OCI-LY1 (cell line): ENCODE measurements around the gene RALGAPB.
"Not testable (repeated sequence)": the region's sequence is repeated elsewhere in the genome, so short reads cannot be mapped to it uniquely, and the experiment has no call there.

Experiments used
- H2AFZ ChIP-seq: fragments of 200-600 bp; sonication (generic), shearing (Covaris generic); 2 replicates; pipeline ENCODE4 v1.6.0; 2014; ENCODE audit warnings: antibody characterized with exemption, mild to moderate bottlenecking, low read length
- H3F3A ChIP-seq: fragments of 200-600 bp; sonication (generic), shearing (Covaris generic); 2 replicates; pipeline ENCODE4 v1.6.0; 2014; ENCODE audit warnings: mild to moderate bottlenecking, antibody characterized with exemption, low read length, moderate library complexity; ENCODE audit not compliant: insufficient read depth
- H3K27ac ChIP-seq: fragments of 200-600 bp; sonication (generic); 2 replicates; pipeline ENCODE4 v1.5.1; 2014; ENCODE audit warnings: low read length, mixed run types, mild to moderate bottlenecking, low read depth; ENCODE audit not compliant: poor library complexity, severe bottlenecking
- H3K27me3 ChIP-seq: fragments of 200-600 bp; sonication (generic); 2 replicates; pipeline ENCODE4 v1.6.0; 2014; ENCODE audit warnings: antibody characterized with exemption, mild to moderate bottlenecking, low read length, moderate library complexity; ENCODE audit not compliant: insufficient read depth
- H3K36me3 ChIP-seq: fragments of 200-600 bp; sonication (generic); 2 replicates; pipeline ENCODE4 v1.6.1; 2014; ENCODE audit warnings: mild to moderate bottlenecking, antibody characterized with exemption, low read length, moderate library complexity, mixed read lengths; ENCODE audit not compliant: insufficient read depth
- H3K4me1 ChIP-seq: fragments of 200-600 bp; sonication (generic); 2 replicates; pipeline ENCODE4 v1.5.1; 2014; ENCODE audit warnings: mild to moderate bottlenecking, low read length, moderate library complexity; ENCODE audit not compliant: insufficient read depth, severe bottlenecking
- H3K4me2 ChIP-seq: fragments of 200-600 bp; sonication (generic), shearing (Covaris generic); 2 replicates; pipeline ENCODE4 v1.6.1; 2014; ENCODE audit warnings: low read length
- H3K4me3 ChIP-seq: fragments of 200-600 bp; sonication (generic); 2 replicates; pipeline ENCODE4 v1.5.1; 2014; ENCODE audit warnings: low read length, low read depth, mild to moderate bottlenecking, mixed read lengths; ENCODE audit not compliant: poor library complexity, severe bottlenecking
- H3K79me2 ChIP-seq: fragments of 200-600 bp; shearing (Covaris generic); 2 replicates; pipeline ENCODE4 v1.6.1; 2016; ENCODE audit warnings: mixed run types, low read length, mixed read lengths; ENCODE audit not compliant: insufficient read depth
- H3K9ac ChIP-seq: fragments of 200-600 bp; sonication (generic), shearing (Covaris generic); 2 replicates; pipeline ENCODE4 v1.6.1; 2014; ENCODE audit warnings: mild to moderate bottlenecking, low read length, mixed read lengths
- H3K9me2 ChIP-seq: fragments of 200-600 bp; sonication (generic), shearing (Covaris generic); 2 replicates; pipeline ENCODE4 v1.6.1; 2014; ENCODE audit warnings: low read depth, mild to moderate bottlenecking, low read length, mixed read lengths
- H3K9me3 ChIP-seq: fragments of 200-600 bp; shearing (Covaris generic); 2 replicates; pipeline ENCODE4 v1.6.1; 2014; ENCODE audit warnings: low read length, mixed read lengths
- H4K20me1 ChIP-seq: fragments of 200-600 bp; sonication (generic), shearing (Covaris generic); 2 replicates; pipeline ENCODE4 v1.6.0; 2016; ENCODE audit warnings: mild to moderate bottlenecking, low read length; ENCODE audit not compliant: insufficient read depth
- CTCF ChIP-seq: fragments of 200-600 bp; sonication (generic), shearing (Covaris generic); IDR thresholded peaks from 2 replicates; pipeline ENCODE4 v1.5.1; 2017; ENCODE audit warnings: mild to moderate bottlenecking, antibody characterized with exemption, low read length, moderate library complexity, mixed read lengths
- EZH2 ChIP-seq: fragments of 200-600 bp; sonication (generic), shearing (Covaris generic); IDR thresholded peaks from 2 replicates; pipeline ENCODE4 v1.8.0; 2017; ENCODE audit warnings: borderline replicate concordance, mixed run types, mild to moderate bottlenecking, antibody characterized with exemption, low read length, moderate library complexity, mixed read lengths

RALGAPB gene

GRCh38 chr20:38435555-38435939, 37.1 kb upstream of the RALGAPB start:
- no peaks in the 10 kb centered on the region for H3K9me2 ChIP-seq
- no peak overlapping the region for H3K4me2 ChIP-seq
- peak overlapping the region; percentile 96 for H3K4me3 ChIP-seq
- peaks cover 31% of the 10 kb centered on the region for H3K4me1 ChIP-seq
- no peak overlapping the region for H3K9ac ChIP-seq
- H3K27ac ChIP-seq: no peak overlapping the region
- H3K79me2 ChIP-seq: peaks cover 44% of the 10 kb centered on the region
- H3K36me3 ChIP-seq: peaks cover 44% of the 10 kb centered on the region
- TF ChIP-seq CTCF (no peak), EZH2 (no peak)
- peak overlapping the region; percentile 13; the same call in 1 of the 2 replicates for H2AFZ ChIP-seq
- H3K9me3 ChIP-seq: no peaks in the 10 kb centered on the region
- no peaks in the 10 kb centered on the region for H3F3A ChIP-seq
- no peaks in the 10 kb centered on the region; the same call in 1 of the 2 replicates for H3K27me3 ChIP-seq
- H4K20me1 ChIP-seq: peaks cover 4% of the 10 kb centered on the region; the same call in 1 of the 2 replicates

DNA sequence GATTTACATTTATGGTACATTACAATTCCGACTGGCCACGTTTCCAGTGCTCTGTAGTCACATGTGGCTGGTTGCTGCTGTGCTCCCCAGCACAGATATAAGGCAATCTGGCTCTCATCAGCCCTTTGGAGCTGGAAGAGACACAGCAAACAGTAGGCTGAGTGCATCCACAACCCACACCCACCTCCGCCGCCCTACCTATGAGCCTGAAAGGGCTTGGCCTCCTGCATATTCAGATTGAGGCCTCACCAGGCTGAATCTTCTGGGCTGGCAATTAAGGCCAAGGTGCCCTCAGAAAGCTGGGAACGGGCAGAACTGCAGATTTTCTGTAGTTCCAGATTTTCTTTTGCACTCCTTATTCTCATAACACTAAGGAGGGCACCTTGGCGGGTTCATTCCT, 34.8 kb upstream of the RALGAPB start:
- Histone ChIP-seq H3K27ac (no peak overlapping the region), H3F3A (no peaks in the 10 kb centered on the region), H3K4me3 (no peak overlapping the region), H3K9me3 (no peaks in the 10 kb centered on the region), H3K9ac (no peak overlapping the region), H3K27me3 (no peaks in the 10 kb centered on the region; the same call in 1 of the 2 replicates), H4K20me1 (no peaks in the 10 kb centered on the region), H3K9me2 (no peaks in the 10 kb centered on the region), H3K79me2 (peaks cover 23% of the 10 kb centered on the region), H3K4me2 (no peak overlapping the region), H3K4me1 (peaks cover 13% of the 10 kb centered on the region), H2AFZ (no peak overlapping the region), H3K36me3 (peaks cover 22% of the 10 kb centered on the region)
- TF ChIP-seq CTCF (no peak), EZH2 (no peak)

GRCh38 chr20:38441110-38441509, 31.5 kb upstream of the RALGAPB start:
- not testable (repeated sequence) for H3K27ac ChIP-seq, H3K36me3 ChIP-seq, H3K9me2 ChIP-seq, H3K4me2 ChIP-seq, H3K4me3 ChIP-seq, H3K79me2 ChIP-seq, H3K9me3 ChIP-seq, H3K4me1 ChIP-seq, H3K9ac ChIP-seq, H2AFZ ChIP-seq, H4K20me1 ChIP-seq, H3K27me3 ChIP-seq, H3F3A ChIP-seq

DNA sequence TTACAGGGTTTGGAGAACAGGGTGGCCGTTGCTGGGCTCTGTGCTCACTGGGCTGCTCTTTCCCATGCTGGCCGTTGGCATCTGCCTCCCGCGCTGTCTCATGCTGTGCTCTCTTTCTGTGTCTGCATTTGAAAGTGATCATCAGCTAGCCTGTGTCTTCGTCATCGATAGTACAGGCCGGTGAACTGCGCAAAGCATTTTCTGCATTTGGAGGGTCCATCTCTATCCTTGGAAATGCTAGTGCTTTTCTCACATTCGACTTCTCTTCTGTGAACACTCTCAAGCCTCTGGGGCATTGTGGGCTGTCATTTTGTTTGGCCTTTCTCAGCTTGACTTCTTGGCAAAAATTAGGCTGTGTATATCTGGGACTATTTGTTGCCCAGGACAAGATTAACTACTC, 30.7 kb upstream of the RALGAPB start:
- Histone ChIP-seq H3K9ac (no peak overlapping the region), H4K20me1 (no peaks in the 10 kb centered on the region), H3K36me3 (no peaks in the 10 kb centered on the region), H2AFZ (no peak overlapping the region), H3K4me1 (no peaks in the 10 kb centered on the region), H3K9me2 (no peaks in the 10 kb centered on the region), H3K27me3 (no peaks in the 10 kb centered on the region; the same call in 1 of the 2 replicates), H3K4me3 (no peak overlapping the region), H3K79me2 (no peaks in the 10 kb centered on the region), H3K9me3 (no peaks in the 10 kb centered on the region), H3K4me2 (no peak overlapping the region), H3F3A (no peaks in the 10 kb centered on the region), H3K27ac (no peak overlapping the region)
- no peak for TF ChIP-seq EZH2
- no peak for TF ChIP-seq CTCF
